ENCODE measurements around the gene APOC3. TPM values are rescaled to one million over a fixed set of nuclear protein-coding genes. Genes with fewer than 3 reads are reported as not detected.

Gene APOC3
- total and polyA plus RNA-seq, 11 donors = 0.39 to 9.9 TPM; not detected in 9

DNA sequence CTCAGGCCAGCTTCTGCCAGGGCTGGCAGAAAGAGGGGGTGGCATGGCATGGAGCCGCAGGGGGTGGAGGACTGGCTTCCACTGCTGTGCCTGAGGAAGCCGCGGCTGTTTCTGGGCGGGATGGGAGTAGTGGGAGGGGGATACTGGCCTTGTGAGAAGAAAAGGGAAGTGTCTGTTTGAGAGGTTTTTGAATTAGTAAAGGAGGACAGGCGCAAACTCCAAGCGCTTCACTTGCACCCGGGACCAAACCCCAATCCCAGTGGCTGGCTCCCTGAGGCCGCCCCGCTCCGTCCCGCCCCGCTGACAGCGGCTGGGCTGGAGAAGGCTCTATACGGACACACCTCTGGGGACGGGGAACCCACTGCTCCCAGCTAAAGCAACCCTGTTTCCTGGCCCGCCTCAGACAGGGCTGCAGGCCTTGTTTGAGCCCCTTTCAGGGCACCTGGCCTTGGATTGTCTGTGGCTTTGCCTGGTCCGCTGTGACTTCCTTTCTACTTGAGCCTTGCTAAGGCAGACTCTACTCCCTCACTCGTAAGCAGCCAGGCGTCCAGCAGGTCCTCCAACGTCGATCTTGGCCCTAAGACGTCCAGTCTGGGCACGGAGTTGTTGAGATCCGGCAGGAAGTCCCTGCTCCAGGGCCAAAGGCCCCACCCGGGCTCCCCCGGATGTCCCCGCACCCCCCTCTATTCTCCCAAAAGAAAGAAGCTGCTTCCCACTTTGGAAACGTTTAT, 5.5 kb downstream of the APOC3 start:
- Histone ChIP-seq H3K4me1 (peaks cover 0 to 54% (median 28%) of the 10 kb centered on the region in 12 donors), H3K36me3 (no peaks in the 10 kb centered on the region), H3K4me3 (peak overlapping the region in 11 of 12 donors; percentile 19 to 60 (median 46)), H3K27me3 (no peaks in the 10 kb centered on the region), H3K27ac (peak overlapping the region; percentile 69 to 90 (median 82)), H3K9me3 (no peaks in the 10 kb centered on the region)
- TF ChIP-seq, protein P1, sequence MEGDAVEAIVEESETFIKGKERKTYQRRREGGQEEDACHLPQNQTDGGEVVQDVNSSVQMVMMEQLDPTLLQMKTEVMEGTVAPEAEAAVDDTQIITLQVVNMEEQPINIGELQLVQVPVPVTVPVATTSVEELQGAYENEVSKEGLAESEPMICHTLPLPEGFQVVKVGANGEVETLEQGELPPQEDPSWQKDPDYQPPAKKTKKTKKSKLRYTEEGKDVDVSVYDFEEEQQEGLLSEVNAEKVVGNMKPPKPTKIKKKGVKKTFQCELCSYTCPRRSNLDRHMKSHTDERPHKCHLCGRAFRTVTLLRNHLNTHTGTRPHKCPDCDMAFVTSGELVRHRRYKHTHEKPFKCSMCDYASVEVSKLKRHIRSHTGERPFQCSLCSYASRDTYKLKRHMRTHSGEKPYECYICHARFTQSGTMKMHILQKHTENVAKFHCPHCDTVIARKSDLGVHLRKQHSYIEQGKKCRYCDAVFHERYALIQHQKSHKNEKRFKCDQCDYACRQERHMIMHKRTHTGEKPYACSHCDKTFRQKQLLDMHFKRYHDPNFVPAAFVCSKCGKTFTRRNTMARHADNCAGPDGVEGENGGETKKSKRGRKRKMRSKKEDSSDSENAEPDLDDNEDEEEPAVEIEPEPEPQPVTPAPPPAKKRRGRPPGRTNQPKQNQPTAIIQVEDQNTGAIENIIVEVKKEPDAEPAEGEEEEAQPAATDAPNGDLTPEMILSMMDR (IDR thresholded peaks at IDR 0.05) = no peak
- TF ChIP-seq POLR2A (IDR thresholded peaks at IDR 0.05) = no peak
- DNase-seq (no peak), ATAC-seq (peak in 2 of 4 donors; percentile 53 to 78)
- intact Hi-C loops (cut with DNase I) = loop anchor here in 5 of 10 donors (1.0 to 5.0 kb wide), 3 partner anchors 43 to 44 kb away; partner anchors contain the start of gene APOA5 (in 5 of the 5)
- WGBS, 4 donors = 39 to 57% (median 45%) methylated on average over 24 to 28 of the region's 28 CpGs

DNA sequence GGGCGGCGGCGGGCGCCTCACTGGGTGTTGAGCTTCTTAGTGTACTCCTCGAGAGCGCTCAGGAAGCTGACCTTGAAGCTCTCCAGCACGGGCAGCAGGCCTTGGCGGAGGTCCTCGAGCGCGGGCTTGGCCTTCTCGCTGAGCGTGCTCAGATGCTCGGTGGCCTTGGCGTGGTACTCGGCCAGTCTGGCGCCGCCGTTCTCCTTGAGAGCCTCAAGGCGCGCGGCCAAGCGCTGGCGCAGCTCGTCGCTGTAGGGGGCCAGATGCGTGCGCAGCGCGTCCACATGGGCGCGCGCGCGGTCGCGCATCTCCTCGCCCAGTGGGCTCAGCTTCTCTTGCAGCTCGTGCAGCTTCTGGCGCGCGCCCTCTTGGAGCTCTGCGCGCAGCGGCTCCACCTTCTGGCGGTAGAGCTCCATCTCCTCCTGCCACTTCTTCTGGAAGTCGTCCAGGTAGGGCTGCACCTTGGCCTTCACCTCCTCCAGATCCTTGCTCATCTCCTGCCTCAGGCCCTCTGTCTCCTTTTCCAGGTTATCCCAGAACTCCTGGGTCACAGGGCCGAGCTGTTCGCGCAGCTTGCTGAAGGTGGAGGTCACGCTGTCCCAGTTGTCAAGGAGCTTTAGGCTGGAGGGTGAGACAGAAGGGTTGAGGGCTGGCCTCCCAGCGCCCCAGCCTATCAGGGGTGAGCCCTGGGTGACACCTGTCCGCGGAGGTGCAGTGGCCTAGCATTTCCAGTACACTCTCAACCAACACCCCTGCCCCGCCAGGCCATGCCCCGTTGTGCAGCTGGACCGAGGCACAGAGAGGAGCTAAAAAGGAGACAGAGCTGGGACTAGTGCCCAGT, 6.3 kb downstream of the APOC3 start:
- TF ChIP-seq POLR2A (IDR thresholded peaks at IDR 0.05) = no peak
- TF ChIP-seq, protein P1 (IDR thresholded peaks at IDR 0.05) = peak; percentile 28 to 78 (median 53)
- no peaks in the 10 kb centered on the region for H3K36me3 ChIP-seq
- H3K27me3 ChIP-seq = no peaks in the 10 kb centered on the region
- DNase-seq = peak; percentile 85 to 94 (median 92)
- ATAC-seq = peak; percentile 79 to 85 (median 84)
- peaks cover 0 to 62% (median 29%) of the 10 kb centered on the region in 12 donors for H3K4me1 ChIP-seq
- intact Hi-C loops (cut with DNase I) = loop anchor here in 8 of 10 donors (1.0 to 5.0 kb wide), 3 partner anchors 44 to 45 kb away; partner anchors contain the start of gene APOA5 (in 8 of the 8)
- WGBS, 4 donors = 11 to 32% (median 13%) methylated on average over 19 to 57 of the region's 57 CpGs
- peak overlapping the region in 11 of 12 donors; percentile 19 to 60 (median 46) for H3K4me3 ChIP-seq
- H3K9me3 ChIP-seq = no peaks in the 10 kb centered on the region
- H3K27ac ChIP-seq = peak overlapping the region; percentile 69 to 90 (median 82)

DNA sequence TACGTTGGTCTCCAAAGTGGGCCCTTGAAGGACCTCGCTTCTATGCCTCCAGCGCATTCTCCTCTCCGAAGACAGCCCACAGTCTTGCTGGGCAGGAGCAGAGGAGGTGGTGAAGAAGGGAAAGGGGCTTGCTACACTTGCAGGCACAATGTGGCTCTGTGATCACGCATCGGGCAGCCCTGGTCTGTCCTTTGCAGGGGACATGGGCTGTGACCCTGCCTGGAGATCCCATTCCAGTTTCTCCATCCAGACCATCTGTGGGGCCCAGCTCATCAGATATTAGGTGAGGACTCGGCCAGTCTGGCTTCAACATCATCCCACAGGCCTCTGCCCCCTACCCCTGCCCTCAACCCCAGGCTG, 6.9 kb downstream of the APOC3 start:
- DNase-seq (no peak), ATAC-seq (no peak)
- H3K4me3 ChIP-seq = peak overlapping the region in 6 of 12 donors; percentile 37 to 55 (median 46)
- peak overlapping the region; percentile 69 to 90 (median 82) for H3K27ac ChIP-seq
- H3K36me3 ChIP-seq = no peaks in the 10 kb centered on the region
- no peaks in the 10 kb centered on the region for H3K9me3 ChIP-seq
- TF ChIP-seq, protein P1 (IDR thresholded peaks at IDR 0.05) = no peak
- TF ChIP-seq POLR2A (IDR thresholded peaks at IDR 0.05) = no peak
- intact Hi-C loops (cut with DNase I) = loop anchor here in 6 of 10 donors (1.0 to 5.0 kb wide), 3 partner anchors 44 to 46 kb away; partner anchors contain the start of gene APOA5 (in 6 of the 6)
- peaks cover 0 to 62% (median 29%) of the 10 kb centered on the region in 12 donors for H3K4me1 ChIP-seq
- WGBS, 4 donors = 69 to 86% (median 81%) methylated on average over 7 of the region's 7 CpGs
- H3K27me3 ChIP-seq = no peaks in the 10 kb centered on the region
